Brain microvascular endothelial cell (primary cell): ENCODE data around the gene PKP1.

ENCODE experiments used
- DNase-seq: peaks from one replicate; pipeline ENCODE4 v3.0.0-alpha.2; 2020
- H3K27ac ChIP-seq: fragments of 250-450 bp; sonication (Bioruptor Pico); 2 replicates; pipeline ENCODE4 v1.5.1; 2020; ENCODE audit warnings: mild to moderate bottlenecking, moderate library complexity
- H3K27me3 ChIP-seq: fragments of 250-450 bp; sonication (Bioruptor Pico); replicated peaks from 2 replicates; pipeline ENCODE4 v1.5.1; 2020; ENCODE audit warnings: mild to moderate bottlenecking
- H3K36me3 ChIP-seq: fragments of 250-450 bp; sonication (Bioruptor Pico); replicated peaks from 2 replicates; pipeline ENCODE4 v1.5.1; 2020; ENCODE audit warnings: mild to moderate bottlenecking
- H3K4me3 ChIP-seq: 2 replicates; pipeline ENCODE4 v1.5.1; 2011; ENCODE audit warnings: low read depth, mild to moderate bottlenecking, control low read depth, low read length, moderate library complexity
- CTCF ChIP-seq: IDR thresholded peaks from 2 replicates; pipeline ENCODE4 v1.5.1; 2011; ENCODE audit warnings: low read depth, mild to moderate bottlenecking, moderate library complexity, low read length, control low read depth, inconsistent platforms; ENCODE audit errors: missing control alignments
- in situ Hi-C: cut with HindIII; loops from 2 replicates; pipeline ENCODE4 v1.10.0; 2017; ENCODE audit warnings: low sequenced_read_pairs, low pct_ligation_motif_present

Gene PKP1

GRCh38 chr1:201248721-201249559, 34.4 kb upstream of the PKP1 start:
- TF ChIP-seq CTCF: no peak
- H3K4me3 ChIP-seq: no peak overlapping the region
- DNase-seq: no peak
- H3K27me3 ChIP-seq: no peaks in the 10 kb centered on the region
- in situ Hi-C loops: no loop called here
- no peak overlapping the region for H3K27ac ChIP-seq
- no peaks in the 10 kb centered on the region for H3K36me3 ChIP-seq

GRCh38 chr1:201250326-201251011, 32.8 kb upstream of the PKP1 start:
- DNase-seq: no peak
- Histone ChIP-seq H3K27me3 (no peaks in the 10 kb centered on the region), H3K27ac (no peak overlapping the region), H3K36me3 (no peaks in the 10 kb centered on the region), H3K4me3 (no peak overlapping the region)
- TF ChIP-seq CTCF: no peak
- in situ Hi-C loops: no loop called here

- no peaks in the 10 kb centered on the region for H3K27me3 ChIP-seq
- in situ Hi-C loops: no loop called here
- TF ChIP-seq CTCF: no peak
- DNase-seq: no peak
- H3K27ac ChIP-seq: no peak overlapping the region
- H3K4me3 ChIP-seq: no peak overlapping the region
- no peaks in the 10 kb centered on the region for H3K36me3 ChIP-seq
Measured at GRCh38 chr1:201251411-201251810, 31.9 kb upstream of the PKP1 start.

- Histone ChIP-seq H3K27ac (no peak overlapping the region), H3K27me3 (no peaks in the 10 kb centered on the region), H3K36me3 (no peaks in the 10 kb centered on the region), H3K4me3 (no peak overlapping the region)
- no peak for DNase-seq
- no peak for TF ChIP-seq CTCF
- in situ Hi-C loops: no loop called here
Measured at GRCh38 chr1:201251851-201252430, 31.4 kb upstream of the PKP1 start.

GRCh38 chr1:201252944-201253371, 30.3 kb upstream of the PKP1 start:
- in situ Hi-C loops: no loop called here
- H3K27me3 ChIP-seq: no peaks in the 10 kb centered on the region

More at GRCh38 chr1:201252944-201253371, 30.3 kb upstream of the PKP1 start:
- no peak for DNase-seq
- Histone ChIP-seq H3K4me3 (no peak overlapping the region), H3K36me3 (no peaks in the 10 kb centered on the region), H3K27ac (no peak overlapping the region)
- no peak for TF ChIP-seq CTCF
